HepG2 (cell line): ENCODE data around the gene DND1. TPM values are rescaled to one million over a fixed set of nuclear protein-coding genes. Genes with fewer than 3 reads are reported as not detected.
A peak's percentile ranks its signal among the peaks of the same experiment; 100 is the strongest.

Experiments used
- ATAC-seq: fragments of 200-7000 bp; cut with Tn5 transposase; 3 replicates; pipeline ENCODE4 v1.9.1; 2020; ENCODE audit warnings: mild to moderate bottlenecking, moderate library complexity
- BruUV-seq: library from RNA; stranded (reverse); fragments of 400-500 nt; replicated peaks from 2 replicates; lab custom pipeline; 2021; lab: Mats Ljungman, UMichigan
- CTCF ChIA-PET: fragments of 300-600 bp; formaldehyde crosslinking; extraction: SDS; loops from one replicate; lab custom pipeline; 2021; ENCODE audit warnings: low total read pairs, inconsistent platforms, low intra/inter-chr PET ratio; lab: Yijun Ruan, JAX
- POLR2A ChIA-PET: fragments of 350-600 bp; sonication (Branson Sonifier 250); formaldehyde crosslinking; loops from one replicate; lab custom pipeline; 2020; ENCODE audit warnings: antibody characterized with exemption, inconsistent platforms; lab: Yijun Ruan, JAX
- DNase-seq: peaks from one replicate; pipeline ENCODE4 v3.0.0-alpha.2; 2015; ENCODE audit warnings: low spot score
- FAIRE-seq: peaks from 3 replicates; lab custom pipeline; 2011; peaks lifted over from hg19 to GRCh38; lab: Jason Lieb, UNC
- H2AFZ ChIP-seq: one replicate; pipeline ENCODE4 v1.6.1; 2011; ENCODE audit warnings: low read length, inconsistent platforms
- H3K27ac ChIP-seq: fragments of 300-600 bp; 3 replicates; pipeline ENCODE4 v1.8.0; 2011; ENCODE audit warnings: mixed run types, mild to moderate bottlenecking, mixed read lengths, low read length, inconsistent platforms; ENCODE audit not compliant: insufficient read depth; ENCODE audit errors: extremely low read length
- H3K27me3 ChIP-seq, 2 experiments: fragments of 200-600 bp in 1 of 2; 2 replicates in 1 of 2; 3 replicates in 1 of 2; pipeline versions ENCODE4 v1.6.0 to v1.8.0; 2011; ENCODE audit warnings: low read length in 2 of 2, mild to moderate bottlenecking in 2 of 2, moderate library complexity in 2 of 2, inconsistent platforms in 1 of 2; ENCODE audit not compliant: insufficient read depth in 2 of 2, control insufficient read depth in 1 of 2
- H3K36me3 ChIP-seq, 2 experiments: fragments of 200-600 bp in 1 of 2; replicated peaks in 1 of 2; 2 replicates in 1 of 2; 3 replicates in 1 of 2; pipeline versions ENCODE4 v1.5.1 to v1.8.0; 2011; ENCODE audit warnings: low read length in 2 of 2, inconsistent platforms in 1 of 2; ENCODE audit not compliant: insufficient read depth in 2 of 2, control insufficient read depth in 1 of 2
- H3K4me1 ChIP-seq: 2 replicates; pipeline ENCODE4 v1.5.1; 2012; ENCODE audit warnings: low read length, inconsistent platforms; ENCODE audit not compliant: insufficient read depth
- H3K4me2 ChIP-seq: 2 replicates; pipeline ENCODE4 v1.6.0; 2011; ENCODE audit warnings: low read depth, low read length, inconsistent platforms
- H3K4me3 ChIP-seq, 3 experiments: fragments of 200-600 bp in 1 of 3; sonication (generic), shearing (Covaris generic) in 1 of 3; replicated peaks in 1 of 3; 2 replicates each; pipeline ENCODE4 v1.5.1; 2011 to 2016; ENCODE audit warnings: low read length in 3 of 3, inconsistent platforms in 2 of 3, low read depth in 2 of 3, mild to moderate bottlenecking in 2 of 3, control low read depth in 1 of 3, mixed read lengths in 1 of 3; ENCODE audit not compliant: insufficient read depth in 1 of 3
- H3K79me2 ChIP-seq: one replicate; pipeline ENCODE4 v1.6.1; 2011; ENCODE audit warnings: low read length, inconsistent platforms; ENCODE audit not compliant: insufficient read depth
- H3K9ac ChIP-seq: 2 replicates; pipeline ENCODE4 v1.6.0; 2011; ENCODE audit warnings: mild to moderate bottlenecking, low read depth, low read length, inconsistent platforms; ENCODE audit not compliant: insufficient read depth
- H3K9me3 ChIP-seq: 2 replicates; pipeline ENCODE4 v1.5.1; 2012; ENCODE audit warnings: mild to moderate bottlenecking, low read length
- H4K20me1 ChIP-seq: 2 replicates; pipeline ENCODE4 v1.6.0; 2011; ENCODE audit warnings: inconsistent platforms, mild to moderate bottlenecking, low read length, moderate library complexity; ENCODE audit not compliant: insufficient read depth
- GATAD1 ChIP-seq: IDR thresholded peaks from 2 replicates; pipeline ENCODE4 v1.6.1; 2016; ENCODE audit warnings: missing genetic modification reagents, missing compliant biosample characterization
- HCFC1 ChIP-seq: fragments of 150-350 bp; IDR thresholded peaks from 2 replicates; pipeline ENCODE4 v1.6.1; 2014; ENCODE audit warnings: low read depth, low read length
- HOXA5 ChIP-seq: sonication (generic); formaldehyde crosslinking; IDR thresholded peaks from 2 replicates; pipeline ENCODE4 v1.4.0; 2020; ENCODE audit warnings: missing genetic modification reagents
- JUNB ChIP-seq: sonication (generic); formaldehyde crosslinking; IDR thresholded peaks from 2 replicates; pipeline ENCODE4 v1.8.0; 2022; ENCODE audit warnings: missing genetic modification reagents, mild to moderate bottlenecking, borderline replicate concordance
- KDM3A ChIP-seq: IDR thresholded peaks from 2 replicates; pipeline ENCODE4 v1.6.1; 2018; ENCODE audit warnings: low read depth, missing compliant biosample characterization
- KLF6 ChIP-seq: IDR thresholded peaks from 2 replicates; pipeline ENCODE4 v1.8.0; 2016; ENCODE audit warnings: missing biosample characterization, missing genetic modification reagents
- SMC3 ChIP-seq: IDR thresholded peaks from 2 replicates; pipeline ENCODE4 v1.6.1; 2011; ENCODE audit warnings: low read length, improper control_type of control experiment
- ZIK1 ChIP-seq: sonication (generic); formaldehyde crosslinking; IDR thresholded peaks from 2 replicates; pipeline ENCODE4 v1.5.0; 2020; ENCODE audit warnings: mild to moderate bottlenecking, low read depth, missing genetic modification reagents, borderline replicate concordance
- ZNF12 ChIP-seq: sonication (generic); formaldehyde crosslinking; IDR thresholded peaks from 2 replicates; pipeline ENCODE4 v1.5.0; 2020; ENCODE audit warnings: missing genetic modification reagents
- ZNF160 ChIP-seq: sonication (generic); formaldehyde crosslinking; IDR thresholded peaks from 2 replicates; pipeline ENCODE4 v1.8.0; 2022; ENCODE audit warnings: mild to moderate bottlenecking, inconsistent platforms, missing genetic modification reagents
- ZNF224 ChIP-seq: sonication (generic); formaldehyde crosslinking; IDR thresholded peaks from 2 replicates; pipeline ENCODE4 v1.5.0; 2020; ENCODE audit warnings: mild to moderate bottlenecking, missing genetic modification reagents
- ZNF232 ChIP-seq: sonication (generic); formaldehyde crosslinking; IDR thresholded peaks from 2 replicates; pipeline ENCODE4 v1.4.0; 2020; ENCODE audit warnings: missing genetic modification reagents, borderline replicate concordance
- ZNF260 ChIP-seq: sonication (generic); formaldehyde crosslinking; IDR thresholded peaks from 2 replicates; pipeline ENCODE4 v1.4.0; 2020; ENCODE audit warnings: missing genetic modification reagents, low read depth, mild to moderate bottlenecking, borderline replicate concordance
- ZNF484 ChIP-seq: sonication (generic); formaldehyde crosslinking; IDR thresholded peaks from 2 replicates; pipeline ENCODE4 v1.5.1; 2020; ENCODE audit warnings: mild to moderate bottlenecking, low read depth, missing genetic modification reagents, borderline replicate concordance
- ZNF792 ChIP-seq: IDR thresholded peaks from 2 replicates; pipeline ENCODE4 v1.6.1; 2016
- ZNF816 ChIP-seq: sonication (generic); formaldehyde crosslinking; IDR thresholded peaks from 2 replicates; pipeline ENCODE4 v1.8.0; 2022; ENCODE audit warnings: missing genetic modification reagents, mild to moderate bottlenecking, borderline replicate concordance
- ZXDC ChIP-seq: sonication (generic); formaldehyde crosslinking; IDR thresholded peaks from 2 replicates; pipeline ENCODE4 v1.5.0; 2020; ENCODE audit warnings: mild to moderate bottlenecking, missing genetic modification reagents
- WGBS: methylation state at CpG from one replicate; pipeline ENCODE4 v1.1.6; 2017; ENCODE audit warnings: low lambda C conversion rate; 5-methylcytosine and 5-hydroxymethylcytosine counted together
- in situ Hi-C: cut with HindIII; loops from 2 replicates; pipeline ENCODE4 v1.10.0; 2017; ENCODE audit warnings: low pct_unique_long_range_greater_than_20kb; ENCODE audit not compliant: extremely low pct_ligation_motif_present
- intact Hi-C: fragments of 100-400 bp; cut with micrococcal nuclease; formaldehyde crosslinking; loops from one replicate; pipeline ENCODE4 v1.10.0; 2022; ENCODE audit not compliant: unreplicated experiment
- polyA plus RNA-seq, 8 experiments: library from polyadenylated mRNA; depleted of rRNA in 3 of 8; stranded (reverse) in 7 of 8; unstranded in 1 of 8; fragments of >200 nt; fragmentation: Illumina TruSeq in 4 of 8; extraction: Trizol in 4 of 8; gene quantifications; 2 replicates each; pipeline versions ENCODE4 v1.2.1 to v1.2.3, GENCODE V29; 2011 to 2016; ENCODE audit warnings: low read depth in 4 of 8, missing spikeins in 1 of 8, mixed read lengths in 1 of 8; ENCODE audit not compliant: insufficient read depth in 1 of 8
- total RNA-seq, 5 experiments: library from RNA; depleted of rRNA; stranded (reverse); fragments of >200 nt; fragmentation: Illumina TruSeq; extraction: Trizol; gene quantifications; 2 replicates each; pipeline ENCODE4 v1.2.3, GENCODE V29; 2016; ENCODE audit warnings: low read depth in 1 of 5
- TF ChIP-seq, protein P1 (sequence below), 2 experiments: sonication (generic) in 1 of 2; formaldehyde crosslinking in 1 of 2; IDR thresholded peaks; 2 replicates each; pipeline versions ENCODE4 v1.4.0 to v1.6.1; 2018 to 2020; ENCODE audit warnings: missing genetic modification reagents in 2 of 2, borderline replicate concordance in 1 of 2, low read depth in 1 of 2, mild to moderate bottlenecking in 1 of 2, missing biosample characterization in 1 of 2

DND1 gene
- total and polyA plus RNA-seq, 2 of the 13 experiments (the other 11 are each of a cell fraction or from before 2014, with no cell fraction given): 0.48 to 0.55 TPM

GRCh38 chr5:140694276-140694675, 20.9 kb upstream of the DND1 start (continued):
- TF ChIP-seq HCFC1 (no peak), ZNF232 (CRISPR knock-in tag) (no peak), SMC3 (no peak), HOXA5 (no peak), JUNB (no peak), KDM3A (CRISPR knock-in tag) (no peak), ZIK1 (no peak), ZNF816 (CRISPR knock-in tag) (no peak)
- TF ChIP-seq, protein P1, sequence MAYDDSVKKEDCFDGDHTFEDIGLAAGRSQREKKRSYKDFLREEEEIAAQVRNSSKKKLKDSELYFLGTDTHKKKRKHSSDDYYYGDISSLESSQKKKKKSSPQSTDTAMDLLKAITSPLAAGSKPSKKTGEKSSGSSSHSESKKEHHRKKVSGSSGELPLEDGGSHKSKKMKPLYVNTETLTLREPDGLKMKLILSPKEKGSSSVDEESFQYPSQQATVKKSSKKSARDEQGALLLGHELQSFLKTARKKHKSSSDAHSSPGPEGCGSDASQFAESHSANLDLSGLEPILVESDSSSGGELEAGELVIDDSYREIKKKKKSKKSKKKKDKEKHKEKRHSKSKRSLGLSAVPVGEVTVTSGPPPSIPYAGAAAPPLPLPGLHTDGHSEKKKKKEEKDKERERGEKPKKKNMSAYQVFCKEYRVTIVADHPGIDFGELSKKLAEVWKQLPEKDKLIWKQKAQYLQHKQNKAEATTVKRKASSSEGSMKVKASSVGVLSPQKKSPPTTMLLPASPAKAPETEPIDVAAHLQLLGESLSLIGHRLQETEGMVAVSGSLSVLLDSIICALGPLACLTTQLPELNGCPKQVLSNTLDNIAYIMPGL (CRISPR knock-in tag; IDR thresholded peaks at IDR 0.05; ENCODE audit: borderline replicate concordance in 1 of 2, low read depth in 1 of 2): no peak

DNA sequence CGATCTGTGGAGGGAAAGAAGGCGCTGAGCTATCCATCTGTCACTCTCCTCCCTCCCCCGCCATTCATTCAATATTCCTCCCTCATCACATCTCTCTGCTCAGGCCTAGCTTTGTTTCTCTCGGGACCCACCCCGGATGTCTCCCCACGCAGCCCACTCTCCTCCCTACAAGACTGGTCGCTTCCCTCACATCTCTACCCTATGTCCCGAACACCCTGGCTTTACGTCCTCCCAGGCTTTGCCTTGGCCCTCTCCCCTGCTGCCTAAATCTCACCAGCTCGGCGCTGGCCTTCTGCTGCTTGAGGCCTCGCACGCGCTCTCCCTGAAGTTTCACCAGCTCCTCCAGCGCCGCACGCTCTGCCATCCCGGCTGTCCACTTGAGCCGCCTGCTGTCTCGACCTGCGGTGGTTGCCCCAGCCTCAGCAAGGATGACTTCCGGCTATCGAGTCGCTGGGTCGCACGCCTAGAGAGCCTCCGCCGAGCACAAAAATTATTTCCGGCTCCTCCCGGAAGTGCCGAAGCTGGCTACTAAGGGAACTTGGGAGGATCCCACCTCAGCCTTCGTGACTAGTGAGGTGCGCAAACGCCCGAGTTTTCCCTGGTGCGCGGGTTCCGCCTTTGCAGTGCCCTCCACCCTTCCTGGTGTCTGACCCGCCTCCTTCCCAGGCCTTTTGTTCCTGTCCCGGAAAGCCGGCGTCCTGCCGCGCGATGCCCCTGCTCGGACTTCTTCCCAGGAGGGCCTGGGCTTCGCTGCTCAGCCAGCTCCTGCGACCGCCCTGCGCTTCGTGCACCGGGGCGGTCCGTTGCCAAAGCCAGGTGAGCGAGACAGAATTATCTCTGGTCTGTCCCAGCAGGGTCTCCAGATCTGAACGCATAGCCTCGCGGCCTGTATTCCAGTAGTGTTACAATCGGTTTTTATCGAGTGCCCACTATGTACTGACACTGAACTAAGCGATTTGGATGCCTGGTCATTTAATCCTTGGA, 17.9 kb upstream of the DND1 start, which contains the start of the genes HARS1 and HARS2:
Gene HARS1, minus strand, starts transcription at position 430 of the 984 bp plus-strand sequence. Its CDS starts 66 bp downstream, at position 364.
Gene HARS2, plus strand, starts transcription at position 515 of the 984 bp plus-strand sequence. Its CDS starts 194 bp downstream, at position 709.
- no peaks in the 10 kb centered on the region for H4K20me1 ChIP-seq
- ChIA-PET CTCF (no interaction called here), POLR2A (interaction anchor here (0.5 to 2.2 kb wide), 25 partner anchors 9 to 290 kb away, joined by 3 to 44 read pairs (median 6); partner anchors contain the start of genes ANKHD1, EIF4EBP3, IK and NDUFA2)
- ATAC-seq: peak; percentile 98
- peaks cover 10 to 34% of the 10 kb centered on the region in 2 experiments for H3K36me3 ChIP-seq
- no TSS peak for BruUV-seq
- intact Hi-C loops: loop anchor here (1.0 to 2.0 kb wide), 5 partner anchors 27 to 144 kb away; partner anchors contain the start of genes EIF4EBP3, IK, NDUFA2 and TMCO6
- peak; percentile 94 for DNase-seq
- H3K27me3 ChIP-seq: no peaks in the 10 kb centered on the region; a peak in 1 of 5 replicates
- peak within 1 kb of the TSS; percentile 82 to 98 (median 87) for H3K4me3 ChIP-seq
- peaks cover 28% of the 10 kb centered on the region for H3K4me1 ChIP-seq
- H3K9ac ChIP-seq: peak within 1 kb of the TSS; percentile 86
- peak within 1 kb of the TSS; percentile 89 for H3K4me2 ChIP-seq
- in situ Hi-C loops: no loop called here
- no peaks in the 10 kb centered on the region for H3K9me3 ChIP-seq
- H2AFZ ChIP-seq: peak within 1 kb of the TSS; percentile 59
- peak; percentile 87 for FAIRE-seq
- H3K79me2 ChIP-seq: peaks cover 36% of the 10 kb centered on the region
- peak within 1 kb of the TSS; percentile 84 for H3K27ac ChIP-seq
- WGBS: 1% methylated on average over 41 of the region's 61 CpGs
- peak; percentile 81; the same call in 1 of the 2 replicates for TF ChIP-seq KLF6 (CRISPR knock-in tag)
- no peak for TF ChIP-seq ZNF260
- no peak for TF ChIP-seq ZNF484
- no peak for TF ChIP-seq ZNF160 (CRISPR knock-in tag)
- peak; percentile 88 for TF ChIP-seq ZNF792 (CRISPR knock-in tag)
- TF ChIP-seq GATAD1: peak; percentile 94
- TF ChIP-seq ZNF224 (CRISPR knock-in tag): no peak
- no peak for TF ChIP-seq ZNF12 (CRISPR knock-in tag)
- peak; percentile 89 for TF ChIP-seq ZXDC (CRISPR knock-in tag)
